Activated naive CD8-positive, alpha-beta T cell (primary cell): ENCODE results near the gene NLRP1.

Source experiments
- H3K27ac Mint-ChIP-seq: one replicate; pipeline ENCODE4 v1.8.0; 2021; ENCODE audit warnings: mixed read lengths
- H3K27me3 Mint-ChIP-seq: one replicate; pipeline ENCODE4 v1.8.0; 2021; ENCODE audit warnings: mixed read lengths
- H3K36me3 Mint-ChIP-seq: one replicate; pipeline ENCODE4 v1.8.0; 2021; ENCODE audit warnings: mixed read lengths
- H3K4me1 Mint-ChIP-seq: one replicate; pipeline ENCODE4 v1.8.0; 2021; ENCODE audit warnings: low read depth, mixed read lengths
- H3K4me3 Mint-ChIP-seq: one replicate; pipeline ENCODE4 v1.8.0; 2021; ENCODE audit warnings: mild to moderate bottlenecking, mixed read lengths
- H3K9me3 Mint-ChIP-seq: one replicate; pipeline ENCODE4 v1.8.0; 2021; ENCODE audit warnings: low read depth, mixed read lengths

NLRP1 gene

DNA sequence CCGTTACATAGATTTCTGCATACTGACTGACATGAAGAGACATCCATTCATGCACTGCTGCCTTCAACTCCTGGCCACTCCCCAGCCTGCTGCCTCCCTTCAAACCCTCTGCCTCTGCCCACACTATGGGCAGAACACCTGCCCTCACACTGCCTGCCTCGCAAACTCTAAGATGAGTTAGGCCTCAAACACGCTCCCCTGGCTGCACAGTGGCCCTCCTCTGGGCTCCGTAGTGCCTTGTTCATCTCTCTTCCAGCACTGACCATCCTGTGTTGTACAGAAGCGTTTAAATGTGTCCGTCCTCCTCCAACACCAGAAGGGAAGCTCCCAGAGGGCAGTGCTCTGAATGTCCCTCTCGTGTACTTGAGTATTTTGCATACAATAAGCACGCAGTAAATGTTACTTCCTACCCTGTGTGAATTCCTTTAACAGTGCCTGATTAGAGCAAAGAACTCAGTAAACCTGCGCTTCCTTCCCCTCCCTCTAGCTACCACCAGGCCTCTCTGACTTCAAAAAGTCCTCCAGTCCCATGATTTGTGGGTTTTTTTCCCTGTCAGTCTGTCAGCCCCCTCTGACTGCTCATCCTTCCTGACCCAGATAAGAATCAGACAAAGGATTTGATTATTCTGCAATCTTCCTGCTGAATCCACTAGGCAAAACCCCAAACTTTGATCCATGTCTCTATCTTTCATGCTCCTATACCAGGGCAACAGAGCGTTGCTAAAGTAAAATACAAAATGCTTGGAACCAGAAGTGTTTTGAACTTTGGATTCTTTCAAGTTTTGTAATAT, 119.4 kb downstream of the NLRP1 start:
- Mint-ChIP-seq H3K4me1 (peaks cover 43% of the 10 kb centered on the region), H3K4me3 (no peak overlapping the region), H3K27me3 (no peaks in the 10 kb centered on the region), H3K9me3 (no peaks in the 10 kb centered on the region), H3K27ac (no peak overlapping the region), H3K36me3 (peaks cover 9% of the 10 kb centered on the region)
